Endodermal cell (in vitro differentiated cells): Measurements from ENCODE around the gene LPIN3. TPM values are rescaled to one million over a fixed set of nuclear protein-coding genes. Genes with fewer than 3 reads are reported as not detected.

Source experiments
- DNase-seq: peaks from one replicate; pipeline ENCODE4 v3.0.0-alpha.2; 2017
- H3K27ac ChIP-seq: 2 replicates; pipeline ENCODE4 v1.5.1; 2013; ENCODE audit warnings: mild to moderate bottlenecking, low read depth, low read length, moderate library complexity
- H3K27me3 ChIP-seq: 2 replicates; pipeline ENCODE4 v1.6.1; 2013; ENCODE audit warnings: mild to moderate bottlenecking, low read length, moderate library complexity; ENCODE audit not compliant: insufficient read depth, control insufficient read depth, poor library complexity, severe bottlenecking
- H3K36me3 ChIP-seq: 2 replicates; pipeline ENCODE4 v1.7.0; 2013; ENCODE audit warnings: mild to moderate bottlenecking, low read length, moderate library complexity; ENCODE audit not compliant: control insufficient read depth, insufficient read depth
- H3K4me1 ChIP-seq: one replicate; pipeline ENCODE4 v1.7.0; 2013; ENCODE audit warnings: low read length; ENCODE audit not compliant: control insufficient read depth, insufficient read depth
- H3K4me3 ChIP-seq: 2 replicates; pipeline ENCODE4 v1.5.1; 2013; ENCODE audit warnings: mild to moderate bottlenecking, low read length, moderate library complexity
- H3K9ac ChIP-seq: 2 replicates; pipeline ENCODE4 v1.6.1; 2013; ENCODE audit warnings: mild to moderate bottlenecking, low read length, moderate library complexity; ENCODE audit not compliant: poor library complexity, severe bottlenecking; ENCODE audit errors: extremely low read depth
- H3K9me3 ChIP-seq: 2 replicates; pipeline ENCODE4 v1.6.1; 2013; ENCODE audit warnings: mild to moderate bottlenecking, low read length, moderate library complexity; ENCODE audit not compliant: control insufficient read depth
- H3K27ac Mint-ChIP-seq: 2 replicates; pipeline ENCODE4 v1.8.0; 2020; ENCODE audit warnings: mixed read lengths
- H3K27me3 Mint-ChIP-seq: 2 replicates; pipeline ENCODE4 v1.8.0; 2021; ENCODE audit warnings: mild to moderate bottlenecking, mixed read lengths; ENCODE audit not compliant: insufficient read depth
- H3K36me3 Mint-ChIP-seq: 2 replicates; pipeline ENCODE4 v1.8.0; 2020; ENCODE audit warnings: low read depth, mixed read lengths
- H3K4me1 Mint-ChIP-seq: 2 replicates; pipeline ENCODE4 v1.8.0; 2020; ENCODE audit warnings: mixed read lengths
- H3K4me3 Mint-ChIP-seq: 2 replicates; pipeline ENCODE4 v1.8.0; 2020; ENCODE audit warnings: mild to moderate bottlenecking, moderate library complexity, mixed read lengths
- H3K9me3 Mint-ChIP-seq: 2 replicates; pipeline ENCODE4 v1.8.0; 2020; ENCODE audit warnings: mild to moderate bottlenecking, mixed read lengths
- WGBS, 2 experiments: methylation state at CpG; one replicate each; pipeline versions ENCODE4 v1.1.5 to v1.1.7; 2013; ENCODE audit warnings: missing lambda C conversion rate in 2 of 2, mixed read lengths in 1 of 2; ENCODE audit not compliant: insufficient coverage in 1 of 2, insufficient read length in 1 of 2; 5-methylcytosine and 5-hydroxymethylcytosine counted together
- total RNA-seq, 2 donors: library from RNA; stranded (reverse); fragmentation: NEBNext Ultra II Directional in 1 of 2; extraction: Animal tissue kit (Norgen Biotek cat#: 25700) in 1 of 2; gene quantifications; 2 replicates in 1 of 2; 3 replicates in 1 of 2; pipeline ENCODE4 v1.2.1, GENCODE V29; 2021
- TF ChIP-seq, protein P1 (sequence below): fragments of 200-600 bp; sonication (generic); conservative IDR thresholded peaks from 2 replicates; pipeline ENCODE4 v1.5.0; 2021; ENCODE audit warnings: antibody characterized with exemption, mild to moderate bottlenecking

The LPIN3 gene
- total RNA-seq, 2 donors from 2014 or later, result 13.1 to 13.2 TPM

DNA sequence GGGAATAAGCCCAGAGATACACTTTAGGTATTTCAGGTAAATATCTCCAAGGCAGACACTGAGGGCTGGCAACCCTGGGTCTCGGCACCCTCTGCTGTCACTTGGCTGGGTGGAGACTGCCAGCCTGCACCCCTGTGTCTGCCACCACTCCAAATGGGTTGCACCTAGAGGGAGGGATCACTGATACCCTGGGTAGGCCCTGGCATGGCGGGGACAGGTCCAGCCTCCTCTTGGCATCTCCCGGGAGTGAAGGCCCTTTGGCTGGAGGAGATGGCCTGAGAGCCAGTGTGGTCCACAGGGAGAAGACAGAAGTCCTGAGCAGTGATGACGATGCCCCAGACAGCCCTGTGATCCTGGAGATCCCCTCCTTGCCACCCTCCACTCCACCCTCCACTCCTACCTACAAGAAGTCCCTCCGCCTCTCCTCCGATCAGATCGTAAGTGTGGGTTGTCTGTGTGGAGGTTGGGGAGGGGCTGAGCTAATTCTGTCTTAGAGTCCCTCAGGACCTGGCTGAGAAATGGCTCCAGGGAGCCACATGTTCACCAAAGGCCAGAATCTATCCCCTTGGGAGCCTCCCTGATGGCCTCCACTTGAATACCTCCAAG lies 15.1 kb downstream of the LPIN3 start:
- TF ChIP-seq, protein P1, sequence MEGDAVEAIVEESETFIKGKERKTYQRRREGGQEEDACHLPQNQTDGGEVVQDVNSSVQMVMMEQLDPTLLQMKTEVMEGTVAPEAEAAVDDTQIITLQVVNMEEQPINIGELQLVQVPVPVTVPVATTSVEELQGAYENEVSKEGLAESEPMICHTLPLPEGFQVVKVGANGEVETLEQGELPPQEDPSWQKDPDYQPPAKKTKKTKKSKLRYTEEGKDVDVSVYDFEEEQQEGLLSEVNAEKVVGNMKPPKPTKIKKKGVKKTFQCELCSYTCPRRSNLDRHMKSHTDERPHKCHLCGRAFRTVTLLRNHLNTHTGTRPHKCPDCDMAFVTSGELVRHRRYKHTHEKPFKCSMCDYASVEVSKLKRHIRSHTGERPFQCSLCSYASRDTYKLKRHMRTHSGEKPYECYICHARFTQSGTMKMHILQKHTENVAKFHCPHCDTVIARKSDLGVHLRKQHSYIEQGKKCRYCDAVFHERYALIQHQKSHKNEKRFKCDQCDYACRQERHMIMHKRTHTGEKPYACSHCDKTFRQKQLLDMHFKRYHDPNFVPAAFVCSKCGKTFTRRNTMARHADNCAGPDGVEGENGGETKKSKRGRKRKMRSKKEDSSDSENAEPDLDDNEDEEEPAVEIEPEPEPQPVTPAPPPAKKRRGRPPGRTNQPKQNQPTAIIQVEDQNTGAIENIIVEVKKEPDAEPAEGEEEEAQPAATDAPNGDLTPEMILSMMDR, result no peak
- Histone ChIP-seq H3K9ac (no peak overlapping the region), H3K4me3 (no peak overlapping the region), H3K36me3 (no peaks in the 10 kb centered on the region), H3K27me3 (no peaks in the 10 kb centered on the region), H3K4me1 (no peaks in the 10 kb centered on the region), H3K27ac (no peak overlapping the region), H3K9me3 (no peaks in the 10 kb centered on the region)
- Mint-ChIP-seq H3K27ac (no peak overlapping the region), H3K36me3 (peaks cover 18% of the 10 kb centered on the region), H3K4me3 (no peak overlapping the region), H3K4me1 (no peaks in the 10 kb centered on the region), H3K27me3 (no peaks in the 10 kb centered on the region), H3K9me3 (no peaks in the 10 kb centered on the region)
- DNase-seq, result no peak
- WGBS, 2 experiments, result 92 to 100% methylated on average over 1 to 4 of the region's 7 CpGs

DNA sequence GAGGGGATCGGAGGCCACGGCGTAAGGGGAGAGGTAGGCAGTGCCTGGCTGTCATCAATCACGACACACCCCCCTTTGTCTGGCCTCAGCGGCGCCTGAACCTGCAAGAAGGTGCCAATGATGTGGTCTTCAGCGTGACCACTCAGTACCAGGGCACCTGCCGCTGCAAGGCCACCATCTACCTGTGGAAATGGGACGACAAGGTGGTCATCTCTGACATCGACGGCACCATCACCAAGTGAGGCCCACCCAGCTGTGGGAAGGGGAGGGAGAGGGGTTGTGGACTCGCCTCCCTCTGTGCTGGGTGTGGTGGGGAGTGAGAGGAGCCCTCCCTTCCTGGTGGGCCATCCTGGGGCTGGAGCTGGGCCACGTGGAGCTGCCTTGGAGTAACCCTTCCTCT lies 16.3 kb downstream of the LPIN3 start:
- WGBS, 2 experiments, result 92 to 94% methylated on average over 8 to 12 of the region's 13 CpGs
- H3K9me3 Mint-ChIP-seq, result no peaks in the 10 kb centered on the region
- Histone ChIP-seq H3K36me3 (no peaks in the 10 kb centered on the region), H3K27me3 (no peaks in the 10 kb centered on the region), H3K4me3 (no peak overlapping the region), H3K9me3 (no peaks in the 10 kb centered on the region), H3K9ac (no peak overlapping the region), H3K27ac (no peak overlapping the region), H3K4me1 (no peaks in the 10 kb centered on the region)
- TF ChIP-seq, protein P1, result no peak
- no peak for DNase-seq
- no peaks in the 10 kb centered on the region for H3K27me3 Mint-ChIP-seq
- no peaks in the 10 kb centered on the region for H3K4me1 Mint-ChIP-seq
- peaks cover 18% of the 10 kb centered on the region for H3K36me3 Mint-ChIP-seq
- no peak overlapping the region for H3K27ac Mint-ChIP-seq
- no peak overlapping the region for H3K4me3 Mint-ChIP-seq

DNA sequence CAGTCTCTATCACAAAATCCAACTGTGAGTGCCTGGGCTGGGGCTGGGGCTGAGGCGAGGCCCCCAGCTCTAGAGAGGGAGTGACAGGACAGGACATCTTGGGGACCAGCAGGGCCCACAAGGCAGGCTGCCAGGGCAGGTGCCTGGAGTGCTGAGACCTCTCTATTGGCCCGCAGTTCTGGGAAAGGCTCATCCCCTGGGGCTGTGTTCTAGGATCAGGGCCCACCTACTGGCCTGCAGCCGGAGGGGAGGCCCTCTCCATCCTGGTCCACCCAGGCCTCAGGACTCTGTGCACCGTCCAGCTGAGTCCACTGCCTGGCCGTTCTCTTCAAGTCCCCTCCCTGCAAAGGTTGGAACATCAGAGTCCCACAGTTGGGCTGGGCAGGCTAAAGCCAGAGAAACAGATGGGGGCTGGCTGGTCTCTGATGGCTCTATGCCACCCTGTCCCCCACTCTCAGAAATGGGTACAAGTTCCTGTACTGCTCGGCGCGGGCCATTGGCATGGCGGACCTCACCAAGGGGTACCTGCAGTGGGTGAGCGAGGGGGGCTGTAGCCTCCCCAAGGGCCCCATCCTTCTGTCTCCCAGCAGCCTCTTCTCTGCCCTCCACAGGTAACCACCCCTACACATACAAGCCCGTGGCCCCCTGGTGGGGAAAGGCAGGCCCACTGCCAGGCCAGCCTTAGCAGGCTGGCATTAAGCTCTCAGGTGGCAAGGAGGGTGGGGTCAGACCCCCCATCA lies 17.0 kb downstream of the LPIN3 start:
- DNase-seq, result no peak
- Histone ChIP-seq H3K27ac (no peak overlapping the region), H3K27me3 (no peaks in the 10 kb centered on the region), H3K9ac (no peak overlapping the region), H3K9me3 (no peaks in the 10 kb centered on the region), H3K36me3 (no peaks in the 10 kb centered on the region), H3K4me3 (no peak overlapping the region), H3K4me1 (no peaks in the 10 kb centered on the region)
- Mint-ChIP-seq H3K4me3 (no peak overlapping the region), H3K4me1 (no peaks in the 10 kb centered on the region), H3K36me3 (peaks cover 15% of the 10 kb centered on the region), H3K9me3 (no peaks in the 10 kb centered on the region), H3K27me3 (no peaks in the 10 kb centered on the region), H3K27ac (no peak overlapping the region)
- WGBS, 2 experiments, result 92 to 99% methylated on average over 8 to 11 of the region's 11 CpGs
- TF ChIP-seq, protein P1, result peak; percentile 45
